Endothelial cell of umbilical vein (primary cell): Measurements from ENCODE around the gene NOTCH3. TPM values are rescaled to one million over a fixed set of nuclear protein-coding genes. Genes with fewer than 3 reads are reported as not detected.

Experiments used
- BruUV-seq: library from RNA; stranded (reverse); fragments of 400-500 nt; replicated peaks from 2 replicates; lab custom pipeline; 2021; lab: Mats Ljungman, UMichigan
- CTCF ChIA-PET: fragments of 300-600, 350-600 bp; sonication (Branson Sonifier 250); formaldehyde crosslinking; loops from one replicate; lab custom pipeline; 2021; ENCODE audit warnings: antibody characterized with exemption, inconsistent platforms; lab: Charles Lee
- POLR2A ChIA-PET: fragments of 300-600, 350-600 bp; sonication (Branson Sonifier 250); formaldehyde crosslinking; loops from one replicate; lab custom pipeline; 2021; ENCODE audit warnings: antibody characterized with exemption, inconsistent platforms; lab: Charles Lee
- DNase-seq: peaks from one replicate; pipeline ENCODE4 v3.0.0-alpha.2; 2011; ENCODE audit warnings: low read depth, low spot score
- FAIRE-seq: peaks from 2 replicates; lab custom pipeline; 2011; peaks lifted over from hg19 to GRCh38; lab: Jason Lieb, UNC
- H2AFZ ChIP-seq: 2 replicates; pipeline ENCODE4 v1.6.0; 2012; ENCODE audit warnings: low read depth, low read length, control low read depth, inconsistent platforms
- H3K27ac ChIP-seq: 2 replicates; pipeline ENCODE4 v1.5.1; 2011; ENCODE audit warnings: low read depth, mild to moderate bottlenecking, control low read depth, low read length, moderate library complexity; ENCODE audit not compliant: insufficient read depth
- H3K27me3 ChIP-seq, 2 experiments: 2 replicates each; pipeline versions ENCODE4 v1.6.0 to v1.6.1; 2011; ENCODE audit warnings: low read length in 2 of 2, mixed read lengths in 1 of 2; ENCODE audit not compliant: control insufficient read depth in 2 of 2, insufficient read depth in 2 of 2
- H3K36me3 ChIP-seq, 2 experiments: 2 replicates in 1 of 2; 3 replicates in 1 of 2; pipeline ENCODE4 v1.5.1; 2011; ENCODE audit warnings: low read length in 2 of 2, mild to moderate bottlenecking in 1 of 2, moderate library complexity in 1 of 2; ENCODE audit not compliant: control insufficient read depth in 2 of 2, insufficient read depth in 2 of 2; ENCODE audit errors: extremely low read depth in 1 of 2
- H3K4me1 ChIP-seq: 3 replicates; pipeline ENCODE4 v1.5.1; 2011; ENCODE audit warnings: mild to moderate bottlenecking, low read length; ENCODE audit not compliant: control insufficient read depth, insufficient read depth; ENCODE audit errors: extremely low read depth
- H3K4me2 ChIP-seq: 2 replicates; pipeline ENCODE4 v1.6.1; 2011; ENCODE audit warnings: low read length, control low read depth, mixed read lengths; ENCODE audit not compliant: insufficient read depth
- H3K4me3 ChIP-seq, 3 experiments: fragments of 200-600 bp in 1 of 3; sonication (generic), shearing (Covaris generic) in 1 of 3; replicated peaks in 1 of 3; 2 replicates each; pipeline ENCODE4 v1.5.1; 2011 to 2016; ENCODE audit warnings: control low read depth in 3 of 3, low read length in 3 of 3, mild to moderate bottlenecking in 2 of 3, inconsistent platforms in 1 of 3, low read depth in 1 of 3, moderate library complexity in 1 of 3; ENCODE audit not compliant: insufficient read depth in 1 of 3
- H3K79me2 ChIP-seq: 2 replicates; pipeline ENCODE4 v1.6.0; 2012; ENCODE audit warnings: low read length, inconsistent platforms; ENCODE audit not compliant: control insufficient read depth, insufficient read depth
- H3K9ac ChIP-seq: replicated peaks from 2 replicates; pipeline ENCODE3; 2011; ENCODE audit warnings: low read length, control low read depth; ENCODE audit not compliant: insufficient read depth; ENCODE audit errors: extremely low read depth
- H3K9me1 ChIP-seq: replicated peaks from 3 replicates; pipeline ENCODE4 v1.6.0; 2011; ENCODE audit warnings: mild to moderate bottlenecking, low read length; ENCODE audit not compliant: control insufficient read depth, insufficient read depth; ENCODE audit errors: extremely low read depth
- H3K9me3 ChIP-seq: replicated peaks from 2 replicates; pipeline ENCODE4 v1.5.1; 2012; ENCODE audit warnings: low read length, inconsistent platforms; ENCODE audit not compliant: control insufficient read depth, insufficient read depth
- H4K20me1 ChIP-seq: replicated peaks from 2 replicates; pipeline ENCODE3; 2011; ENCODE audit warnings: mild to moderate bottlenecking, low read length; ENCODE audit not compliant: control insufficient read depth, insufficient read depth; ENCODE audit errors: extremely low read depth
- CTCF ChIP-seq, 2 donors: IDR thresholded peaks; 1 replicate in 1 of 2; 2 replicates in 1 of 2; pipeline ENCODE4 v1.5.1; 2011; ENCODE audit warnings: low read length in 2 of 2, mild to moderate bottlenecking in 2 of 2, moderate library complexity in 2 of 2, control low read depth in 1 of 2, inconsistent platforms in 1 of 2, low read depth in 1 of 2; ENCODE audit not compliant: insufficient read depth in 1 of 2; ENCODE audit errors: extremely low read depth in 1 of 2
- EZH2 ChIP-seq: IDR thresholded peaks from 2 replicates; pipeline ENCODE4 v1.6.1; 2012; ENCODE audit warnings: borderline replicate concordance, low read depth, mild to moderate bottlenecking, moderate library complexity, low read length, inconsistent platforms; ENCODE audit not compliant: severe bottlenecking
- FOS ChIP-seq: IDR thresholded peaks from 2 replicates; pipeline ENCODE4 v1.6.1; 2011; ENCODE audit warnings: mild to moderate bottlenecking, low read length, moderate library complexity, borderline replicate concordance; ENCODE audit not compliant: insufficient read depth
- JUN ChIP-seq: IDR thresholded peaks from 2 replicates; pipeline ENCODE4 v1.6.1; 2011; ENCODE audit warnings: borderline replicate concordance, low read depth; ENCODE audit not compliant: insufficient read length, insufficient read depth
- MAX ChIP-seq: IDR thresholded peaks from 2 replicates; pipeline ENCODE4 v1.6.1; 2011; ENCODE audit not compliant: insufficient read depth, insufficient read length
- MYC ChIP-seq: IDR thresholded peaks from one replicate; pipeline ENCODE4 v1.6.1; 2011; ENCODE audit warnings: mild to moderate bottlenecking, low read depth, low read length
- POLR2A ChIP-seq: IDR thresholded peaks from 2 replicates; pipeline ENCODE4 v1.6.1; 2012; ENCODE audit warnings: low read depth, mild to moderate bottlenecking, control low read depth, low read length
- POLR2AphosphoS5 ChIP-seq: IDR thresholded peaks from 2 replicates; pipeline ENCODE4 v1.6.1; 2012; ENCODE audit warnings: low read depth, mild to moderate bottlenecking, control low read depth, low read length, moderate library complexity; ENCODE audit not compliant: insufficient read depth
- dilution Hi-C: fragments of 300-500 bp; cut with MboI; formaldehyde crosslinking; loops from one replicate; pipeline ENCODE4 v1.15.0; 2019; ENCODE audit warnings: low sequenced_read_pairs; ENCODE audit not compliant: extremely low pct_ligation_motif_present
- intact Hi-C: fragments of 100-400 bp; cut with micrococcal nuclease; formaldehyde crosslinking; loops from one replicate; pipeline ENCODE4 v1.10.0; 2022
- polyA plus RNA-seq, 4 experiments: library from polyadenylated mRNA; depleted of rRNA in 3 of 4; stranded (reverse) in 3 of 4; unstranded in 1 of 4; fragments of >200 nt; gene quantifications; 2 replicates each; pipeline versions ENCODE4 v1.2.1 to v1.2.3, GENCODE V29; 2011 to 2012; ENCODE audit warnings: missing spikeins in 1 of 4
- total RNA-seq: library from RNA; stranded (reverse); gene quantifications from 2 replicates; pipeline ENCODE4 v1.2.3, GENCODE V29; 2021

NOTCH3 gene
- total and polyA plus RNA-seq, 2 donors (not counting 3 experiments of a cell fraction or from before 2014, with no cell fraction given): 0.63 to 1.5 TPM

- H3K4me1 ChIP-seq: no peaks in the 10 kb centered on the region
- H3K79me2 ChIP-seq: no peaks in the 10 kb centered on the region
- H2AFZ ChIP-seq: no peak overlapping the region
- CTCF ChIA-PET: interaction anchor here (0.9 to 1.3 kb wide), 4 partner anchors 79 to 375 kb away, joined by 3 to 5 read pairs (median 3); partner anchors contain the start of gene AKAP8L
- intact Hi-C loops (no loop called here), dilution Hi-C loops (no loop called here)
- H3K9me3 ChIP-seq: no peaks in the 10 kb centered on the region
- no peak overlapping the region for H3K9ac ChIP-seq
- DNase-seq (no peak), FAIRE-seq (no peak)
- no peaks in the 10 kb centered on the region for H3K27me3 ChIP-seq
- no peaks in the 10 kb centered on the region for H4K20me1 ChIP-seq
- H3K4me3 ChIP-seq: no peak overlapping the region
- TF ChIP-seq POLR2A (no peak), EZH2 (no peak), POLR2AphosphoS5 (no peak), JUN (no peak), MAX (no peak), MYC (no peak), FOS (no peak), CTCF (IDR thresholded peaks at IDR 0.05; ENCODE audit: extremely low read depth in 1 of 2, insufficient read depth in 1 of 2, low read depth in 1 of 2, low read length in 2 of 2) (no peak)
- no TSS peak for BruUV-seq
- no peaks in the 10 kb centered on the region for H3K9me1 ChIP-seq
- H3K36me3 ChIP-seq: no peaks in the 10 kb centered on the region
- H3K4me2 ChIP-seq: no peak overlapping the region
- POLR2A ChIA-PET: no interaction called here
- H3K27ac ChIP-seq: no peak overlapping the region
Measured at GRCh38 chr19:15180451-15181390, 20.1 kb downstream of the NOTCH3 start.
